Measurements from ENCODE around the gene GP1BB. TPM values are rescaled to one million over a fixed set of nuclear protein-coding genes. Genes with fewer than 3 reads are reported as not detected.

Gene GP1BB
- polyA plus RNA-seq, 1 of the 3 experiments (the other 2 are of a cell fraction) = 1.5 TPM

DNA sequence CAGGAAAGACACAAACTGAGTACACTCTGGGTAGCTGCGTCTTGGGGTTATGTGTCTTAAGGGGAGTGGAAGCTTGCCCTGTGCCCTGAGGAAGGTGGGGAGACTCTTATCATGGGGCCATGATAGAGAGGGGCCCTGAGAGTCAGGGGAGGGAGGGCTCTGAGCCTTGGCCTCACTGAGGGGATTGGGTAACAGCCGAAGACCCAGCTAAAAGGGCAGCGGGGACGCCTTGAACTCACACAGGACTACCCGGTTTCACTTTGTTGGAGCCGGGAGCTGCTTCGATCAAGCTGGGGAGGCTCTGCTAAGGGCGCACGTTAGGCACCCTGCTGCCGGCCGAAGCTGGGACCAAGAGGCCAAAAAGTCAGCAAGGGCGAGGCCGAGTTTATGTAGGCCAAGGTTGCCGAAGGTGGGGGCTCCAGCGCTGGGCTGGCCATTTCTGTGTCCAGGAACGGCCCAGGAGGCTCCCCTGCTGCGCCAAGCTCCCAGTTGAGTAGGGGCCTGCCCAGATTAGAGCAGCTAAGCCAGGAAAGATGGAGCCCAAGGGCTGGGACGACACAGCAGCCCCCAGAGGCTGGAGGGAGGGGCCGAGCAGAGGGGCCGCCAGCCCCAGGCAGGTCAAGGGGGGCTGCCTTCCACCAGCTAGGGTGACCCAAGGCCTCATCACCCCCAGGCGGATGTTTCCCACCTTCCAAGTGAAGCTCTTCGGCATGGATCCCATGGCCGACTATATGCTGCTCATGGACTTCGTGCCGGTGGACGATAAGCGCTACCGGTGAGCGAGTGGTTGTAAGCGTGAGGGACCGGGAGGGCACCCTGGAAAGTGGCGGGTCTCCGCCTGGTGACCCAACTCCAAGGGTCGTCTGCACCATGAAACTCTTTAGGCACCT is 39.5 kb downstream of the GP1BB start:
- H3K4me1 ChIP-seq (ENCODE audit: control insufficient read depth in 1 of 2, insufficient read depth in 2 of 2, low read depth in 1 of 2, low read length in 1 of 2) = peaks cover 0 to 4% of the 10 kb centered on the region in 2 experiments; a peak in 2 of 4 replicates
- ChIA-PET CTCF (interaction anchor here (0.7 to 3.7 kb wide), 7 partner anchors 18 to 148 kb away, joined by 3 to 15 read pairs (median 5); no protein-coding TSS in a partner anchor), POLR2A (no interaction called here)
- TF ChIP-seq, protein P1, sequence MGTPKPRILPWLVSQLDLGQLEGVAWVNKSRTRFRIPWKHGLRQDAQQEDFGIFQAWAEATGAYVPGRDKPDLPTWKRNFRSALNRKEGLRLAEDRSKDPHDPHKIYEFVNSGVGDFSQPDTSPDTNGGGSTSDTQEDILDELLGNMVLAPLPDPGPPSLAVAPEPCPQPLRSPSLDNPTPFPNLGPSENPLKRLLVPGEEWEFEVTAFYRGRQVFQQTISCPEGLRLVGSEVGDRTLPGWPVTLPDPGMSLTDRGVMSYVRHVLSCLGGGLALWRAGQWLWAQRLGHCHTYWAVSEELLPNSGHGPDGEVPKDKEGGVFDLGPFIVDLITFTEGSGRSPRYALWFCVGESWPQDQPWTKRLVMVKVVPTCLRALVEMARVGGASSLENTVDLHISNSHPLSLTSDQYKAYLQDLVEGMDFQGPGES (IDR thresholded peaks at IDR 0.05; ENCODE audit: low read depth, low read length) = no peak
- no peak for TF ChIP-seq GABPA (IDR thresholded peaks at IDR 0.05; ENCODE audit: low read depth)
- TF ChIP-seq MXI1 (IDR thresholded peaks at IDR 0.05; ENCODE audit: low read depth, low read length) = no peak
- TF ChIP-seq RFX5 (IDR thresholded peaks at IDR 0.05; ENCODE audit: low read length) = no peak
- TF ChIP-seq, protein P2, sequence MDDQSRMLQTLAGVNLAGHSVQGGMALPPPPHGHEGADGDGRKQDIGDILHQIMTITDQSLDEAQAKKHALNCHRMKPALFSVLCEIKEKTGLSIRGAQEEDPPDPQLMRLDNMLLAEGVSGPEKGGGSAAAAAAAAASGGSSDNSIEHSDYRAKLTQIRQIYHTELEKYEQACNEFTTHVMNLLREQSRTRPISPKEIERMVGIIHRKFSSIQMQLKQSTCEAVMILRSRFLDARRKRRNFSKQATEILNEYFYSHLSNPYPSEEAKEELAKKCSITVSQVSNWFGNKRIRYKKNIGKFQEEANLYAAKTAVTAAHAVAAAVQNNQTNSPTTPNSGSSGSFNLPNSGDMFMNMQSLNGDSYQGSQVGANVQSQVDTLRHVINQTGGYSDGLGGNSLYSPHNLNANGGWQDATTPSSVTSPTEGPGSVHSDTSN (IDR thresholded peaks at IDR 0.05) = no peak
- no peak for TF ChIP-seq FOXJ3 (CRISPR knock-in tag; IDR thresholded peaks at IDR 0.05)
- TF ChIP-seq GATA2 (CRISPR knock-in tag; IDR thresholded peaks at IDR 0.05) = no peak
- TF ChIP-seq SMC3 (IDR thresholded peaks at IDR 0.05; ENCODE audit: low read depth, low read length) = no peak
- TF ChIP-seq MEF2A (IDR thresholded peaks at IDR 0.05; ENCODE audit: borderline replicate concordance, low read depth) = no peak
- no peak for TF ChIP-seq FOSL2 (IDR thresholded peaks at IDR 0.05; ENCODE audit: borderline replicate concordance, low read depth)
- no peak for TF ChIP-seq REST (IDR thresholded peaks at IDR 0.05; ENCODE audit: low read depth, low read length)
- TF ChIP-seq POLR2AphosphoS5 (IDR thresholded peaks at IDR 0.05; ENCODE audit: low read depth, low read length) = no peak
- no peak for TF ChIP-seq JUND (IDR thresholded peaks at IDR 0.05)
- no peak for TF ChIP-seq FOXM1 (IDR thresholded peaks at IDR 0.05; ENCODE audit: low read depth)
- TF ChIP-seq RCOR1 (IDR thresholded peaks at IDR 0.05; ENCODE audit: low read length) = no peak
- TF ChIP-seq RXRA (IDR thresholded peaks at IDR 0.05; ENCODE audit: borderline replicate concordance, low read depth) = no peak
- TF ChIP-seq, protein P3, sequence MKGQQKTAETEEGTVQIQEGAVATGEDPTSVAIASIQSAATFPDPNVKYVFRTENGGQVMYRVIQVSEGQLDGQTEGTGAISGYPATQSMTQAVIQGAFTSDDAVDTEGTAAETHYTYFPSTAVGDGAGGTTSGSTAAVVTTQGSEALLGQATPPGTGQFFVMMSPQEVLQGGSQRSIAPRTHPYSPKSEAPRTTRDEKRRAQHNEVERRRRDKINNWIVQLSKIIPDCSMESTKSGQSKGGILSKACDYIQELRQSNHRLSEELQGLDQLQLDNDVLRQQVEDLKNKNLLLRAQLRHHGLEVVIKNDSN (IDR thresholded peaks at IDR 0.05; ENCODE audit: borderline replicate concordance, low read depth) = no peak
- WGBS (ENCODE audit: low lambda C conversion rate) = 94% methylated on average over 31 of the region's 34 CpGs
- DNase-seq = no peak
- H3K79me2 ChIP-seq (ENCODE audit: insufficient read depth) = no peaks in the 10 kb centered on the region
- no peaks in the 10 kb centered on the region for H4K20me1 ChIP-seq (ENCODE audit: insufficient read depth)
- H3K36me3 ChIP-seq (replicated peaks in 1 of 2; ENCODE audit: control insufficient read depth in 1 of 2, insufficient read depth in 2 of 2, low read length in 1 of 2) = no peaks in the 10 kb centered on the region
- no peaks in the 10 kb centered on the region for H3K9me2 ChIP-seq
- H3K4me3 ChIP-seq (ENCODE audit: low read depth in 2 of 2, low read length in 1 of 2) = no peak overlapping the region
- no peak overlapping the region for H3K9ac ChIP-seq
- no peaks in the 10 kb centered on the region for H3F3A ChIP-seq (replicated peaks; ENCODE audit: insufficient read depth)
- H3K27ac ChIP-seq (ENCODE audit: low read depth in 2 of 2, low read length in 1 of 2) = no peak overlapping the region
- no peak overlapping the region for H3K4me2 ChIP-seq
- no peaks in the 10 kb centered on the region for H3K9me3 ChIP-seq
- H2AFZ ChIP-seq (ENCODE audit: low read depth) = no peak overlapping the region
- peaks cover 42% of the 10 kb centered on the region for H3K27me3 ChIP-seq (ENCODE audit: insufficient read depth)

All from SK-N-SH (cell line).